ENCODE results near the gene CDH23. TPM values are rescaled to one million over a fixed set of nuclear protein-coding genes. Genes with fewer than 3 reads are reported as not detected.

The CDH23 gene
- polyA plus RNA-seq, 2 of the 4 experiments (the other 2 are of a cell fraction): 1.1 to 2.3 TPM

DNA sequence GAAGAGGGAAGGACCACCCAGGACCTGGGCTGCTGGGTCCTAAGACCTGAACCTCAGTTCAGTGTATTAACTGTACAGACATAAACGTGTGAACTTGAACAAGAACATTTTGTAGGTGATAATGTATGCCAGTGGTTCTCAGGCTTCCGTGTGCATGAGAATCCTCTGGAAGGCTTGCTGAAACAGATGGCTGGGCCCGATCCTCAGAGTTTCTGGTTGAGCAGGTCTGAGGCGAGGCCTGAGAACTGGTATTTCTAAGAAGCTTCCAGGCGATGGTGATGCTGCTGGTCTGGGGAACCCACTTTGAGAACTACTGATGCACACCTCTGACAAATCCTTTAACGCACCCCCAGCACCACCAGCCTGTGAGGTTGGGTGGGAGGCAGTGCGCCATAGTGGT is 70.4 kb downstream of the CDH23 start:
- no peak for TF ChIP-seq HEYL (CRISPR knock-in tag; IDR thresholded peaks at IDR 0.05)
- TF ChIP-seq SREBF2 (IDR thresholded peaks at IDR 0.05): no peak
- no peak for TF ChIP-seq KDM1A (IDR thresholded peaks at IDR 0.05; ENCODE audit: low read depth)
- TF ChIP-seq HOXA7 (CRISPR knock-in tag; IDR thresholded peaks at IDR 0.05): no peak
- no peak for TF ChIP-seq KDM5A (IDR thresholded peaks at IDR 0.05)
- no peak for TF ChIP-seq RNF2 (IDR thresholded peaks at IDR 0.05; ENCODE audit: borderline replicate concordance, low read depth)
- TF ChIP-seq ESRRA (IDR thresholded peaks at IDR 0.05; ENCODE audit: borderline replicate concordance, low read length): no peak
- TF ChIP-seq, protein P1, sequence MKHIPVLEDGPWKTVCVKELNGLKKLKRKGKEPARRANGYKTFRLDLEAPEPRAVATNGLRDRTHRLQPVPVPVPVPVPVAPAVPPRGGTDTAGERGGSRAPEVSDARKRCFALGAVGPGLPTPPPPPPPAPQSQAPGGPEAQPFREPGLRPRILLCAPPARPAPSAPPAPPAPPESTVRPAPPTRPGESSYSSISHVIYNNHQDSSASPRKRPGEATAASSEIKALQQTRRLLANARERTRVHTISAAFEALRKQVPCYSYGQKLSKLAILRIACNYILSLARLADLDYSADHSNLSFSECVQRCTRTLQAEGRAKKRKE (CRISPR knock-in tag; IDR thresholded peaks at IDR 0.05; ENCODE audit: low read depth): no peak
- TF ChIP-seq, protein P2, sequence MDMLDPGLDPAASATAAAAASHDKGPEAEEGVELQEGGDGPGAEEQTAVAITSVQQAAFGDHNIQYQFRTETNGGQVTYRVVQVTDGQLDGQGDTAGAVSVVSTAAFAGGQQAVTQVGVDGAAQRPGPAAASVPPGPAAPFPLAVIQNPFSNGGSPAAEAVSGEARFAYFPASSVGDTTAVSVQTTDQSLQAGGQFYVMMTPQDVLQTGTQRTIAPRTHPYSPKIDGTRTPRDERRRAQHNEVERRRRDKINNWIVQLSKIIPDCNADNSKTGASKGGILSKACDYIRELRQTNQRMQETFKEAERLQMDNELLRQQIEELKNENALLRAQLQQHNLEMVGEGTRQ (IDR thresholded peaks at IDR 0.05): no peak
- TF ChIP-seq, protein P3, sequence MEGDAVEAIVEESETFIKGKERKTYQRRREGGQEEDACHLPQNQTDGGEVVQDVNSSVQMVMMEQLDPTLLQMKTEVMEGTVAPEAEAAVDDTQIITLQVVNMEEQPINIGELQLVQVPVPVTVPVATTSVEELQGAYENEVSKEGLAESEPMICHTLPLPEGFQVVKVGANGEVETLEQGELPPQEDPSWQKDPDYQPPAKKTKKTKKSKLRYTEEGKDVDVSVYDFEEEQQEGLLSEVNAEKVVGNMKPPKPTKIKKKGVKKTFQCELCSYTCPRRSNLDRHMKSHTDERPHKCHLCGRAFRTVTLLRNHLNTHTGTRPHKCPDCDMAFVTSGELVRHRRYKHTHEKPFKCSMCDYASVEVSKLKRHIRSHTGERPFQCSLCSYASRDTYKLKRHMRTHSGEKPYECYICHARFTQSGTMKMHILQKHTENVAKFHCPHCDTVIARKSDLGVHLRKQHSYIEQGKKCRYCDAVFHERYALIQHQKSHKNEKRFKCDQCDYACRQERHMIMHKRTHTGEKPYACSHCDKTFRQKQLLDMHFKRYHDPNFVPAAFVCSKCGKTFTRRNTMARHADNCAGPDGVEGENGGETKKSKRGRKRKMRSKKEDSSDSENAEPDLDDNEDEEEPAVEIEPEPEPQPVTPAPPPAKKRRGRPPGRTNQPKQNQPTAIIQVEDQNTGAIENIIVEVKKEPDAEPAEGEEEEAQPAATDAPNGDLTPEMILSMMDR (IDR thresholded peaks at IDR 0.05): no peak
- TF ChIP-seq EHF (CRISPR knock-in tag; IDR thresholded peaks at IDR 0.05): no peak
- no peak for TF ChIP-seq ZSCAN20 (CRISPR knock-in tag; IDR thresholded peaks at IDR 0.05)
- TF ChIP-seq, protein P4, sequence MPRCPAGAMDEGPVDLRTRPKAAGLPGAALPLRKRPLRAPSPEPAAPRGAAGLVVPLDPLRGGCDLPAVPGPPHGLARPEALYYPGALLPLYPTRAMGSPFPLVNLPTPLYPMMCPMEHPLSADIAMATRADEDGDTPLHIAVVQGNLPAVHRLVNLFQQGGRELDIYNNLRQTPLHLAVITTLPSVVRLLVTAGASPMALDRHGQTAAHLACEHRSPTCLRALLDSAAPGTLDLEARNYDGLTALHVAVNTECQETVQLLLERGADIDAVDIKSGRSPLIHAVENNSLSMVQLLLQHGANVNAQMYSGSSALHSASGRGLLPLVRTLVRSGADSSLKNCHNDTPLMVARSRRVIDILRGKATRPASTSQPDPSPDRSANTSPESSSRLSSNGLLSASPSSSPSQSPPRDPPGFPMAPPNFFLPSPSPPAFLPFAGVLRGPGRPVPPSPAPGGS (IDR thresholded peaks at IDR 0.05): no peak
- TF ChIP-seq ZFP36 (IDR thresholded peaks at IDR 0.05; ENCODE audit: borderline replicate concordance, partially characterized antibody): no peak
- TF ChIP-seq EP300 (IDR thresholded peaks at IDR 0.05): no peak
- TF ChIP-seq POLR2A (IDR thresholded peaks at IDR 0.05; ENCODE audit: low read length): no peak
- TF ChIP-seq MYC (IDR thresholded peaks at IDR 0.05; ENCODE audit: borderline replicate concordance, low read length): no peak
- DNase-seq (ENCODE audit: low read depth in 1 of 2, low spot score in 1 of 2): no peak
- Histone ChIP-seq H3K9me3 (no peaks in the 10 kb centered on the region), H3K4me2 (no peak overlapping the region), H3K4me1 (no peaks in the 10 kb centered on the region), H3K4me3 (no peak overlapping the region), H3K27ac (no peak overlapping the region)
- CTCF ChIA-PET: interaction anchor here (0.9 to 3.1 kb wide), 3 partner anchors 9 to 104 kb away, joined by 3 to 12 read pairs (median 4); no protein-coding TSS in a partner anchor
- 68% methylated on average over 7 of the region's 7 CpGs for WGBS (ENCODE audit: missing lambda C conversion rate)
- POLR2A ChIA-PET: no interaction called here
- ATAC-seq: no peak
- FAIRE-seq: no peak

DNA sequence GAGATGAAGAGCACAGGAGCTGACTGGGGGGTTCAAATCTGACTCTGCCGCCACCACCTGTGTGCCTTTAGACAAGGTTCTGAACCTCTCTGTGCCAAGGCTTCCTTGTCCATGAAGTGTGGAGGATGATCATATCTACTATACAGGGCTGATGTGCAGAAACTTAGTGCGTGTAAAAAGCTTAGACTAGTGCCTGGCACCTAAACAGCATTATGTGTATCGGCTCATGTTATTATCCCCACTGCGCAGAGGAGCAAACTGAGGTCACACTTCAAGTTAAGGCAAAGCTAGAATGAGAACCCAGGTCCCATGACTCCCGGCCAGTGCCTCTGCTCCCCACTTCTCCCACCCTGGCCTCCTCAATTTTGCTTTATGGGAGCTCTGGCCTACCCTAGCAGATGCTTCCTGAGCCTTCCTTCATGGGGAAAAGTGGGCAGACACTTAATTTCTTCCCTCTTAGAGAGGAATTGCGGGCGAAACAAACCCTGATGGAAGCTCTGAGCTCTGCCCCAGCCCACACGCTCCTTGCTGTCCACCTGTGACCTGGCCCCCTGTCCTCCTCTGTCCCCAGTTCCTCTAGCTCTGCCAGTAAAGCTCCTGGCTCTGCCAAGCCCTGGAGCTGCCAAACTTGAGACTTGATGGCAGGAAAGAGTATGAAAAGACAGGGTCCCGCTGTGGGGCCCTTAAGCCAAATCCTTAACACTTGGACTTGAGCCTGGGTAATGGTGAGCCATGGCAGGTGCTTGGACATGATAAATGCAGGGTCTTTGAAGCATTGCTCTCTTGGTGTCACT is 71.0 kb downstream of the CDH23 start:
- ChIA-PET POLR2A (no interaction called here), CTCF (interaction anchor here (0.9 to 3.1 kb wide), 7 partner anchors 10 to 148 kb away, joined by 3 to 12 read pairs (median 4); partner anchors contain the start of genes CDH23 and SLC29A3)
- Histone ChIP-seq H3K4me3 (no peak overlapping the region), H3K27ac (no peak overlapping the region), H3K4me1 (no peaks in the 10 kb centered on the region), H3K9me3 (no peaks in the 10 kb centered on the region), H3K4me2 (no peak overlapping the region)
- DNase-seq (ENCODE audit: low read depth in 1 of 2, low spot score in 1 of 2) (no peak), FAIRE-seq (no peak), ATAC-seq (no peak)
- TF ChIP-seq ZC3H11A (IDR thresholded peaks at IDR 0.05) (no peak), ZNF302 (CRISPR knock-in tag; IDR thresholded peaks at IDR 0.05) (no peak), PHF8 (IDR thresholded peaks at IDR 0.05; ENCODE audit: borderline replicate concordance, low read depth) (no peak), RCOR1 (IDR thresholded peaks at IDR 0.05; ENCODE audit: low read depth, low read length) (no peak), SMC3 (IDR thresholded peaks at IDR 0.05) (no peak), KDM1A (IDR thresholded peaks at IDR 0.05; ENCODE audit: low read depth) (no peak), TFCP2L1 (CRISPR knock-in tag; IDR thresholded peaks at IDR 0.05) (no peak), MAFK (IDR thresholded peaks at IDR 0.05; ENCODE audit: partially characterized antibody) (no peak)
- TF ChIP-seq, protein P5, sequence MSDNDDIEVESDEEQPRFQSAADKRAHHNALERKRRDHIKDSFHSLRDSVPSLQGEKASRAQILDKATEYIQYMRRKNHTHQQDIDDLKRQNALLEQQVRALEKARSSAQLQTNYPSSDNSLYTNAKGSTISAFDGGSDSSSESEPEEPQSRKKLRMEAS (IDR thresholded peaks at IDR 0.05): no peak
- TF ChIP-seq, protein P6, sequence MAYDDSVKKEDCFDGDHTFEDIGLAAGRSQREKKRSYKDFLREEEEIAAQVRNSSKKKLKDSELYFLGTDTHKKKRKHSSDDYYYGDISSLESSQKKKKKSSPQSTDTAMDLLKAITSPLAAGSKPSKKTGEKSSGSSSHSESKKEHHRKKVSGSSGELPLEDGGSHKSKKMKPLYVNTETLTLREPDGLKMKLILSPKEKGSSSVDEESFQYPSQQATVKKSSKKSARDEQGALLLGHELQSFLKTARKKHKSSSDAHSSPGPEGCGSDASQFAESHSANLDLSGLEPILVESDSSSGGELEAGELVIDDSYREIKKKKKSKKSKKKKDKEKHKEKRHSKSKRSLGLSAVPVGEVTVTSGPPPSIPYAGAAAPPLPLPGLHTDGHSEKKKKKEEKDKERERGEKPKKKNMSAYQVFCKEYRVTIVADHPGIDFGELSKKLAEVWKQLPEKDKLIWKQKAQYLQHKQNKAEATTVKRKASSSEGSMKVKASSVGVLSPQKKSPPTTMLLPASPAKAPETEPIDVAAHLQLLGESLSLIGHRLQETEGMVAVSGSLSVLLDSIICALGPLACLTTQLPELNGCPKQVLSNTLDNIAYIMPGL (CRISPR knock-in tag; IDR thresholded peaks at IDR 0.05; ENCODE audit: borderline replicate concordance): no peak
- TF ChIP-seq, protein P4 (IDR thresholded peaks at IDR 0.05): no peak
- WGBS (ENCODE audit: missing lambda C conversion rate): 83% methylated on average over 9 of the region's 9 CpGs

All from A549 (cell line).